ENCODE measurements around the gene OPA1.

OPA1 gene

DNA sequence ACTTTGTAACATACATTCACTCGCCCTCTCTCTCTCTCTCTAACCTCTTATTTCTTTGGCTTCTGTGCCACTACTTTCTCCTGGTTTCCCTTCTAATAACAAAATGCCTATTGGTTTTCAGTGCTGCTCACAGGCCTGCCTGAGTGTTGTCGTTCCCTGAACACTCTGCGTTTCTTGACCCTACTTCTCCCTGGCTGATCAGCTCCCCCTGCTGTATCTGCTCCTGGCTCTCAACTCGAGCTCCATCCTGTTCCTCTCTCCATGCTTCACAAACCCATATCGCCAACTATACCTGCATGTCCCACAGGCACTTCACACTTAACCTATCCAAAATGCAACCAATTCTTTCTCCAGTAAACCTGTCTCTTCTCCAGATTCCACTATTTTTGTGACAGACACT, 111.4 kb downstream of the OPA1 start:
- Histone ChIP-seq H2AFZ (no peak overlapping the region), H3K4me2 (ENCODE audit: low read length) (no peak overlapping the region), H3K27ac (no peak overlapping the region), H3K4me3 (ENCODE audit: low read depth, low read length) (no peak overlapping the region), H3K9me3 (ENCODE audit: control insufficient read depth, low read length) (no peaks in the 10 kb centered on the region), H3K79me2 (no peaks in the 10 kb centered on the region), H3K27me3 (ENCODE audit: control insufficient read depth, insufficient read depth, low read length) (no peaks in the 10 kb centered on the region), H3K4me1 (no peaks in the 10 kb centered on the region), H3K36me3 (ENCODE audit: control insufficient read depth, insufficient read depth, low read length) (no peaks in the 10 kb centered on the region), H3K9ac (no peak overlapping the region)
- TF ChIP-seq, protein P1, sequence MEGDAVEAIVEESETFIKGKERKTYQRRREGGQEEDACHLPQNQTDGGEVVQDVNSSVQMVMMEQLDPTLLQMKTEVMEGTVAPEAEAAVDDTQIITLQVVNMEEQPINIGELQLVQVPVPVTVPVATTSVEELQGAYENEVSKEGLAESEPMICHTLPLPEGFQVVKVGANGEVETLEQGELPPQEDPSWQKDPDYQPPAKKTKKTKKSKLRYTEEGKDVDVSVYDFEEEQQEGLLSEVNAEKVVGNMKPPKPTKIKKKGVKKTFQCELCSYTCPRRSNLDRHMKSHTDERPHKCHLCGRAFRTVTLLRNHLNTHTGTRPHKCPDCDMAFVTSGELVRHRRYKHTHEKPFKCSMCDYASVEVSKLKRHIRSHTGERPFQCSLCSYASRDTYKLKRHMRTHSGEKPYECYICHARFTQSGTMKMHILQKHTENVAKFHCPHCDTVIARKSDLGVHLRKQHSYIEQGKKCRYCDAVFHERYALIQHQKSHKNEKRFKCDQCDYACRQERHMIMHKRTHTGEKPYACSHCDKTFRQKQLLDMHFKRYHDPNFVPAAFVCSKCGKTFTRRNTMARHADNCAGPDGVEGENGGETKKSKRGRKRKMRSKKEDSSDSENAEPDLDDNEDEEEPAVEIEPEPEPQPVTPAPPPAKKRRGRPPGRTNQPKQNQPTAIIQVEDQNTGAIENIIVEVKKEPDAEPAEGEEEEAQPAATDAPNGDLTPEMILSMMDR (IDR thresholded peaks at IDR 0.05) = no peak

GRCh38 chr3:193708270-193708669, 115.3 kb downstream of the OPA1 start:
- Histone ChIP-seq H3K4me2 (ENCODE audit: low read length) (no peak overlapping the region), H3K9me3 (ENCODE audit: control insufficient read depth, low read length) (no peaks in the 10 kb centered on the region), H3K36me3 (ENCODE audit: control insufficient read depth, insufficient read depth, low read length) (no peaks in the 10 kb centered on the region), H3K79me2 (no peaks in the 10 kb centered on the region), H3K9ac (no peak overlapping the region), H3K27ac (no peak overlapping the region), H2AFZ (no peak overlapping the region), H3K4me1 (no peaks in the 10 kb centered on the region), H3K4me3 (ENCODE audit: low read depth, low read length) (no peak overlapping the region), H3K27me3 (ENCODE audit: control insufficient read depth, insufficient read depth, low read length) (no peaks in the 10 kb centered on the region)
- TF ChIP-seq, protein P1 (IDR thresholded peaks at IDR 0.05) = no peak

GRCh38 chr3:193710286-193711165, 117.5 kb downstream of the OPA1 start:
- TF ChIP-seq, protein P1 (IDR thresholded peaks at IDR 0.05) = no peak
- Histone ChIP-seq H3K4me1 (no peaks in the 10 kb centered on the region), H3K27me3 (ENCODE audit: control insufficient read depth, insufficient read depth, low read length) (no peaks in the 10 kb centered on the region), H3K36me3 (ENCODE audit: control insufficient read depth, insufficient read depth, low read length) (no peaks in the 10 kb centered on the region), H3K4me3 (ENCODE audit: low read depth, low read length) (no peak overlapping the region), H3K79me2 (no peaks in the 10 kb centered on the region), H3K9me3 (ENCODE audit: control insufficient read depth, low read length) (no peaks in the 10 kb centered on the region), H3K27ac (no peak overlapping the region), H2AFZ (no peak overlapping the region), H3K4me2 (ENCODE audit: low read length) (no peak overlapping the region), H3K9ac (no peak overlapping the region)

DNA sequence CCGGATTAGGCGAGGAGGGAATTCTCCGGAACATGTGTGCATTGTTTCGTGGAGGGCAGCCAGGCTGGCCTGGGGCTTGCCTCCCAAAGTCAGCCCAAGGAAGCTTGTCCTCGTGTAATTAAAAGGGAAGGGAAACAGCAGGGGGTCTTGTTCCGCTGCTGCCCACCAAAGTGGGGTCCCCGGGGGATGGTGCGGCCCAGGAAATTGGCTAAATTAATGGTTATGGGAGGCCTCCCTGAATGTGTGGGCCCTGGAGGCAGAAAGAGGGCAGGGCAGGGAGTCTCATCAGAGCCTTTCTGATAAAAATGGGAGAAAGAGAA, 118.1 kb downstream of the OPA1 start:
- Histone ChIP-seq H3K36me3 (ENCODE audit: control insufficient read depth, insufficient read depth, low read length) (no peaks in the 10 kb centered on the region), H3K79me2 (no peaks in the 10 kb centered on the region), H3K4me1 (no peaks in the 10 kb centered on the region), H3K9me3 (ENCODE audit: control insufficient read depth, low read length) (no peaks in the 10 kb centered on the region), H2AFZ (no peak overlapping the region), H3K4me3 (ENCODE audit: low read depth, low read length) (no peak overlapping the region), H3K4me2 (ENCODE audit: low read length) (no peak overlapping the region), H3K27me3 (ENCODE audit: control insufficient read depth, insufficient read depth, low read length) (no peaks in the 10 kb centered on the region), H3K27ac (no peak overlapping the region), H3K9ac (no peak overlapping the region)
- TF ChIP-seq, protein P1 (IDR thresholded peaks at IDR 0.05) = no peak

- Histone ChIP-seq H3K27ac (no peak overlapping the region), H3K4me3 (ENCODE audit: low read depth, low read length) (no peak overlapping the region), H2AFZ (no peak overlapping the region), H3K4me1 (no peaks in the 10 kb centered on the region), H3K36me3 (ENCODE audit: control insufficient read depth, insufficient read depth, low read length) (no peaks in the 10 kb centered on the region), H3K9me3 (ENCODE audit: control insufficient read depth, low read length) (no peaks in the 10 kb centered on the region), H3K79me2 (no peaks in the 10 kb centered on the region), H3K4me2 (ENCODE audit: low read length) (no peak overlapping the region), H3K27me3 (ENCODE audit: control insufficient read depth, insufficient read depth, low read length) (no peaks in the 10 kb centered on the region), H3K9ac (no peak overlapping the region)
- TF ChIP-seq, protein P1 (IDR thresholded peaks at IDR 0.05) = no peak
Measured at GRCh38 chr3:193711523-193711963, 118.5 kb downstream of the OPA1 start.
